LNCAP (cell line): ENCODE results near the gene FAM107B.

Experiments
- CTCF ChIP-seq: fragments of 450-650 bp; IDR thresholded peaks from 2 replicates; pipeline ENCODE4 v1.5.1; 2017; ENCODE audit warnings: mild to moderate bottlenecking

Gene FAM107B

GRCh38 chr10:14476641-14477407 is 297.9 kb downstream of the FAM107B start:
- TF ChIP-seq CTCF, result no peak

GRCh38 chr10:14476006-14476405 is 298.7 kb downstream of the FAM107B start:
- no peak for TF ChIP-seq CTCF

- TF ChIP-seq CTCF, result no peak
Measured at GRCh38 chr10:14474656-14475055, 300.0 kb downstream of the FAM107B start.

GRCh38 chr10:14470920-14471319 is 303.8 kb downstream of the FAM107B start:
- TF ChIP-seq CTCF, result no peak

GRCh38 chr10:14468726-14469125 is 306.0 kb downstream of the FAM107B start:
- no peak for TF ChIP-seq CTCF
